Neural progenitor cell (in vitro differentiated cells): ENCODE data around the gene TMEM242. TPM values are rescaled to one million over a fixed set of nuclear protein-coding genes. Genes with fewer than 3 reads are reported as not detected.
A peak's percentile ranks its signal among the peaks of the same experiment; 100 is the strongest.

Experiments
- DNase-seq: peaks from one replicate; pipeline ENCODE4 v3.0.0-alpha.2; 2016; ENCODE audit warnings: low spot score
- H2AFZ ChIP-seq: fragments of 200-600 bp; sonication (generic); replicated peaks from 2 replicates; pipeline ENCODE4 v1.6.1; 2016; ENCODE audit warnings: antibody characterized with exemption
- H3F3A ChIP-seq: fragments of 200-600 bp; sonication (generic); 2 replicates; pipeline ENCODE4 v1.6.1; 2016; ENCODE audit warnings: antibody characterized with exemption, low read depth
- H3K27ac ChIP-seq: fragments of 200-600 bp; sonication (generic); 2 replicates; pipeline ENCODE4 v1.5.1; 2016; ENCODE audit warnings: mild to moderate bottlenecking
- H3K27me3 ChIP-seq: fragments of 200-600 bp; sonication (generic); 2 replicates; pipeline ENCODE4 v1.6.1; 2016; ENCODE audit warnings: mild to moderate bottlenecking, moderate library complexity
- H3K36me3 ChIP-seq: fragments of 200-600 bp; sonication (generic); 2 replicates; pipeline ENCODE4 v1.5.1; 2016
- H3K4me1 ChIP-seq: fragments of 200-600 bp; sonication (generic); 2 replicates; pipeline ENCODE4 v1.6.1; 2016; ENCODE audit warnings: mixed run types
- H3K4me2 ChIP-seq: fragments of 200-600 bp; sonication (generic); 2 replicates; pipeline ENCODE4 v1.6.1; 2016
- H3K4me3 ChIP-seq: fragments of 200-600 bp; sonication (generic); 2 replicates; pipeline ENCODE4 v1.5.1; 2016
- H3K79me2 ChIP-seq: fragments of 200-600 bp; sonication (generic); 2 replicates; pipeline ENCODE4 v1.6.1; 2016; ENCODE audit warnings: low read depth
- H3K9ac ChIP-seq: fragments of 200-600 bp; sonication (generic); 2 replicates; pipeline ENCODE4 v1.6.1; 2016
- H3K9me3 ChIP-seq: fragments of 200-600 bp; sonication (generic); 2 replicates; pipeline ENCODE4 v1.5.1; 2016; ENCODE audit warnings: low read depth
- H4K20me1 ChIP-seq: fragments of 200-600 bp; sonication (generic); 2 replicates; pipeline ENCODE4 v1.6.1; 2016; ENCODE audit warnings: low read depth
- H3K27ac Mint-ChIP-seq: 3 replicates; pipeline ENCODE4 v1.8.0; 2021; ENCODE audit warnings: mixed read lengths
- H3K27me3 Mint-ChIP-seq: 2 replicates; pipeline ENCODE4 v1.8.0; 2022; ENCODE audit warnings: low read depth, mild to moderate bottlenecking, inconsistent platforms, moderate library complexity, mixed read lengths; ENCODE audit not compliant: insufficient read depth
- H3K36me3 Mint-ChIP-seq: 3 replicates; pipeline ENCODE4 v1.8.0; 2021; ENCODE audit warnings: mixed read lengths
- H3K4me1 Mint-ChIP-seq: 3 replicates; pipeline ENCODE4 v1.8.0; 2021; ENCODE audit warnings: mixed read lengths
- H3K4me3 Mint-ChIP-seq: 3 replicates; pipeline ENCODE4 v1.8.0; 2021; ENCODE audit warnings: mild to moderate bottlenecking, moderate library complexity, mixed read lengths
- H3K9me3 Mint-ChIP-seq: 3 replicates; pipeline ENCODE4 v1.8.0; 2020; ENCODE audit warnings: mixed read lengths
- EZH2 ChIP-seq: fragments of 200-600 bp; sonication (generic); IDR thresholded peaks from 2 replicates; pipeline ENCODE4 v1.6.1; 2017; ENCODE audit warnings: antibody characterized with exemption, mild to moderate bottlenecking, moderate library complexity
- EZH2phosphoT487 ChIP-seq: fragments of 200-600 bp; sonication (generic); IDR thresholded peaks from 2 replicates; pipeline ENCODE4 v1.6.1; 2017; ENCODE audit warnings: antibody characterized with exemption
- total RNA-seq: library from RNA; depleted of rRNA; stranded (reverse); fragments of >200 nt; gene quantifications from 2 replicates; pipeline ENCODE4 v1.2.3, GENCODE V29; 2015; ENCODE audit warnings: low replicate concordance
- TF ChIP-seq, protein P1 (sequence below): fragments of 200-600 bp; sonication (generic); IDR thresholded peaks from 2 replicates; pipeline ENCODE4 v1.5.1; 2017; ENCODE audit warnings: antibody characterized with exemption, mild to moderate bottlenecking

TMEM242 gene
- total RNA-seq, 1 donor from 2014 or later = 9.9 TPM

DNA sequence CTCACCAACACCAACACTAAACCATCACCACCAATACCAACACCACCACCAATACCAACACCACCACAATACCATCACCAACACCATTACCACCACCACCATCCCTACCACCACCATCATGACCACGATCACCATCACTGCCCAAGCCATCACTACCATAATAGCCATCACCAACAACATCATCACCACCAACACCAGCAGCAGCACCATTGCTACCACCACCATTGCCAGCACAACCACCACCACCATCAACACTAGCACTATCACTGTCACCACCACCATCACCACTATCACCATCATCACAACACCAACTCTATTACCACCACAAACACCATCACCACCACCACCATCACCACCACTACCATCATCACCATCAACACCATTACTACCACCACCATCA, 53.0 kb downstream of the TMEM242 start:
- Histone ChIP-seq H4K20me1 (no peaks in the 10 kb centered on the region), H3K36me3 (no peaks in the 10 kb centered on the region), H3K4me1 (no peaks in the 10 kb centered on the region), H3K27me3 (peaks cover 23% of the 10 kb centered on the region), H3K4me2 (no peak overlapping the region), H3K27ac (no peak overlapping the region), H2AFZ (no peak overlapping the region), H3F3A (peaks cover 10% of the 10 kb centered on the region), H3K9ac (no peak overlapping the region), H3K9me3 (no peaks in the 10 kb centered on the region), H3K79me2 (no peaks in the 10 kb centered on the region), H3K4me3 (no peak overlapping the region)
- peak overlapping the region; percentile 2 for H3K4me3 Mint-ChIP-seq
- peaks cover 9% of the 10 kb centered on the region for H3K4me1 Mint-ChIP-seq
- peaks cover 13% of the 10 kb centered on the region for H3K27me3 Mint-ChIP-seq
- peaks cover 8% of the 10 kb centered on the region for H3K9me3 Mint-ChIP-seq
- peaks cover 6% of the 10 kb centered on the region for H3K36me3 Mint-ChIP-seq
- TF ChIP-seq EZH2 (no peak), EZH2phosphoT487 (no peak)
- TF ChIP-seq, protein P1, sequence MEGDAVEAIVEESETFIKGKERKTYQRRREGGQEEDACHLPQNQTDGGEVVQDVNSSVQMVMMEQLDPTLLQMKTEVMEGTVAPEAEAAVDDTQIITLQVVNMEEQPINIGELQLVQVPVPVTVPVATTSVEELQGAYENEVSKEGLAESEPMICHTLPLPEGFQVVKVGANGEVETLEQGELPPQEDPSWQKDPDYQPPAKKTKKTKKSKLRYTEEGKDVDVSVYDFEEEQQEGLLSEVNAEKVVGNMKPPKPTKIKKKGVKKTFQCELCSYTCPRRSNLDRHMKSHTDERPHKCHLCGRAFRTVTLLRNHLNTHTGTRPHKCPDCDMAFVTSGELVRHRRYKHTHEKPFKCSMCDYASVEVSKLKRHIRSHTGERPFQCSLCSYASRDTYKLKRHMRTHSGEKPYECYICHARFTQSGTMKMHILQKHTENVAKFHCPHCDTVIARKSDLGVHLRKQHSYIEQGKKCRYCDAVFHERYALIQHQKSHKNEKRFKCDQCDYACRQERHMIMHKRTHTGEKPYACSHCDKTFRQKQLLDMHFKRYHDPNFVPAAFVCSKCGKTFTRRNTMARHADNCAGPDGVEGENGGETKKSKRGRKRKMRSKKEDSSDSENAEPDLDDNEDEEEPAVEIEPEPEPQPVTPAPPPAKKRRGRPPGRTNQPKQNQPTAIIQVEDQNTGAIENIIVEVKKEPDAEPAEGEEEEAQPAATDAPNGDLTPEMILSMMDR = no peak
- H3K27ac Mint-ChIP-seq = no peak overlapping the region
- DNase-seq = no peak

DNA sequence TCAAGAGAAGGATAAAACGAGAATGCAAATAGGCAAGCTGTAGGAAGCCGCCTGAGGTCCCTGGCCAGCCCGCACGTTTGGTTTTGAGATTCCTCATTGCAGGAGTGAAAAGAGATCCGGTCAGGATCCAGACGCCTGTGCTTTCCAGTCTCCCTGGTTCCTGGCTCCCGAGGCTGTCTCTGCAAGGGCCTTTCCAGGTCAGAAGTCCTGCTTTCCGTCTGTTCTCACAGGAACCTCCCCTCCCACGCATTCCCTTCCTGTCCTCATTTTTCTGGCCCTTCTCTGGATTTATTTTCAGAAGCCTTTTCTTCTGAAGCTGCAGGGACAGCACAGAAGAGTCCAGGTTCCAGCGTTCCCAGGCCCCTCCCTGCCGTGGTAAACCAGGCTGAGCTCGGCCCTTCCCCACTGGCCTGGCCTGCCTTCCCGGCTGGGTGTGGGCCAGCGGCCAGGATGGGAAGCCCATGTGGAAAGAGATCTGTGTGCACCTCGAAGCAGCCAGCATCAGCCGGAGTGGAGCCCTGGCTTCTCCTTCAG, 54.0 kb downstream of the TMEM242 start:
- Histone ChIP-seq H4K20me1 (no peaks in the 10 kb centered on the region), H3K27ac (no peak overlapping the region), H2AFZ (no peak overlapping the region), H3K4me1 (no peaks in the 10 kb centered on the region), H3K9ac (no peak overlapping the region), H3F3A (peaks cover 7% of the 10 kb centered on the region), H3K9me3 (no peaks in the 10 kb centered on the region), H3K79me2 (no peaks in the 10 kb centered on the region), H3K4me2 (no peak overlapping the region), H3K36me3 (no peaks in the 10 kb centered on the region), H3K4me3 (no peak overlapping the region), H3K27me3 (peaks cover 15% of the 10 kb centered on the region)
- no peak overlapping the region for H3K4me3 Mint-ChIP-seq
- no peak overlapping the region for H3K27ac Mint-ChIP-seq
- TF ChIP-seq EZH2 (no peak), EZH2phosphoT487 (no peak)
- TF ChIP-seq, protein P1 = no peak
- peaks cover 6% of the 10 kb centered on the region for H3K36me3 Mint-ChIP-seq
- peaks cover 9% of the 10 kb centered on the region for H3K4me1 Mint-ChIP-seq
- peaks cover 13% of the 10 kb centered on the region for H3K27me3 Mint-ChIP-seq
- H3K9me3 Mint-ChIP-seq = peaks cover 8% of the 10 kb centered on the region
- DNase-seq = no peak

DNA sequence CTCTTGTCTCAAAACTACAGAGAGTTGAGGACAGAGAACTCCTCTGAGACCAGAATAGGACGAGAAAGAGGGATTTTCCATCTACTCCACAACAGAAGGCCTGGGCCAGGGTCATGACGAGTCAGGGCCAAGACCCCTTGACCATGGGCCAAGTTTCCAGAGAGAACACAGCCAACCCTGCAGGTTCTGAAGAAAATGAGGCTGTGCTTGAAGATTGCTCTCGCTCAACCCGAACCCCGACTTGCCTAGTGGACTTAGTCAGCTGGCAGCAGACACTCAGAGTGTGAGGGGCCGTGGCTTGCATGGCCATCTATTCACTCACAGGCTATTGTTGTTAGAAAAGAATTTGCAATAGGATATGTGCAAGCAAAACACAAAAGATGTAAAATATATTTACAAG, 54.5 kb downstream of the TMEM242 start:
- H3K9me3 Mint-ChIP-seq = peaks cover 8% of the 10 kb centered on the region
- H3K36me3 ChIP-seq = no peaks in the 10 kb centered on the region
- H3K4me2 ChIP-seq = no peak overlapping the region
- TF ChIP-seq, protein P1 = no peak
- TF ChIP-seq EZH2 = no peak
- TF ChIP-seq EZH2phosphoT487 = no peak
- peaks cover 13% of the 10 kb centered on the region for H3K27me3 Mint-ChIP-seq
- H4K20me1 ChIP-seq = no peaks in the 10 kb centered on the region
- H3K9ac ChIP-seq = no peak overlapping the region
- H2AFZ ChIP-seq = no peak overlapping the region
- H3K27ac ChIP-seq = no peak overlapping the region
- peaks cover 7% of the 10 kb centered on the region for H3F3A ChIP-seq
- H3K4me1 Mint-ChIP-seq = peaks cover 6% of the 10 kb centered on the region
- DNase-seq = no peak
- H3K27ac Mint-ChIP-seq = peak overlapping the region; percentile 81
- H3K36me3 Mint-ChIP-seq = peaks cover 6% of the 10 kb centered on the region
- no peaks in the 10 kb centered on the region for H3K4me1 ChIP-seq
- H3K79me2 ChIP-seq = no peaks in the 10 kb centered on the region
- H3K4me3 Mint-ChIP-seq = no peak overlapping the region
- peaks cover 10% of the 10 kb centered on the region for H3K27me3 ChIP-seq
- H3K9me3 ChIP-seq = no peaks in the 10 kb centered on the region
- no peak overlapping the region for H3K4me3 ChIP-seq
